HG03060 (cell line): ENCODE data around the gene C12orf43.

Experiments used
- ATAC-seq: cut with Tn5 transposase; IDR thresholded peaks from one replicate; pipeline ENCODE4 v1.9.1; 2021; ENCODE audit warnings: low read depth, moderate number of reproducible peaks; ENCODE audit not compliant: unreplicated experiment

Gene C12orf43

DNA sequence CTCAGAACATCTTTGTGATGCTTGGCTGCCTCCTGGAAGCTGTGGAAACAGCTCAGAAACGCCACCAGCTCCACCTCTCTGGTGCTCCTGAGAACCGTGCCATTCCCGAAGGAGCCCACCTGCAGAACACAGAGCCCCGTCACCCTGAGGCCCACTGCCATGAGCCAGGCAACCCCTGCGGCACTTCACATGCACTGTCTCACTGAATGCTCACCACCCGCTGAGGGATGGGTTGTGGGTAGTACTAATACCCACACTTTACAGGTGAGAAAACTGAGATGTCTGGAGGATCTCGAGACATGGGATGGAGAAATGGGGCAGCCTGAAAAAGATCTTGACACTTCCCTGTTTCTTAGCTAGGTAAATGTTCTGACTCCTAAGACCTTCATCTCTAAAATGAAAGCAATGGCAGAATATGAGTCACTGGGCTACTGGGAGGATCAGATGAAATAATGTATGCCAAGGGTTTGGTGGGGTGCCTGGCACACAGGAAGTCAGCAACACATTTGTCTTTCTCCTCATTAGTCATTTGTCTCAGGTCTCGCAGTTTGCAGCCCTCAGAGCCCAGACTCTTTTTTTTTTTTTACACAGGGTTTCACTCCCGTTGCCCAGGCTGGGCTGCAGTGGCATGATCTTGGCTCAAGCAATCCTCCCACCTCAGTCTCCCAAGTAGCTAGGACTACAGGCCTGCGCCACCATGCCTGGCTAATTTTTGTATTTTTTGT lies 17.5 kb upstream of the C12orf43 start:
- no peak for ATAC-seq

DNA sequence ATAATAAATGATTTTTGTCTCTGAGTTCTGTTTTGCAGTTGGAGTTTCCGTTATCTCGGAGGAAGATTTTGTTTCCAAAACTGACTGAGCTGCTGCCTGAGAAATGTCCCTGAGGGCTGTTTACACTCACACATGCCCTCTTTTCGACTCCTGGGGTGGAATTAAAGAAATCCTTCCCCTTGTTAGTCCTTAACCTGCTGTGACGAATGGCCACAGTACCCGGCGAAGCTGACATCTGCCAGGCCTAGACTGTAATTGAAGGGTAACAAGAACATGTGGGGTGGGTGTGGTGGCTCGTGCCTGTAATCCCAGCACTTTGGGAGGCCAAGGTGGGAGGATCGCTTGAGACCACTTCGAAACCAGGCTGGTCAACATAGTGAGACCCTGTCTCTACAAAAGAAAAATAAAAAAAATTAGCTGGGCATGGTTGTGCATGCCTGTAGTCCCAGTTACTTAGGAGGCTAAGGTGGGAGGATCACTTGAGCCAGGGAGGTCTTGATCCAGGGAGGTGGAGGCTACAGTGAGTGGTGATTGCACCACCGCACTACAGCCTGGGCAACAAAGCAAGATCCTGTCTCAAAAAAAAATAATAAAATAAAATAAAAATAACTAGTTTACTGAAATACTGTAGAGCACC lies 14.4 kb upstream of the C12orf43 start:
- ATAC-seq = no peak

DNA sequence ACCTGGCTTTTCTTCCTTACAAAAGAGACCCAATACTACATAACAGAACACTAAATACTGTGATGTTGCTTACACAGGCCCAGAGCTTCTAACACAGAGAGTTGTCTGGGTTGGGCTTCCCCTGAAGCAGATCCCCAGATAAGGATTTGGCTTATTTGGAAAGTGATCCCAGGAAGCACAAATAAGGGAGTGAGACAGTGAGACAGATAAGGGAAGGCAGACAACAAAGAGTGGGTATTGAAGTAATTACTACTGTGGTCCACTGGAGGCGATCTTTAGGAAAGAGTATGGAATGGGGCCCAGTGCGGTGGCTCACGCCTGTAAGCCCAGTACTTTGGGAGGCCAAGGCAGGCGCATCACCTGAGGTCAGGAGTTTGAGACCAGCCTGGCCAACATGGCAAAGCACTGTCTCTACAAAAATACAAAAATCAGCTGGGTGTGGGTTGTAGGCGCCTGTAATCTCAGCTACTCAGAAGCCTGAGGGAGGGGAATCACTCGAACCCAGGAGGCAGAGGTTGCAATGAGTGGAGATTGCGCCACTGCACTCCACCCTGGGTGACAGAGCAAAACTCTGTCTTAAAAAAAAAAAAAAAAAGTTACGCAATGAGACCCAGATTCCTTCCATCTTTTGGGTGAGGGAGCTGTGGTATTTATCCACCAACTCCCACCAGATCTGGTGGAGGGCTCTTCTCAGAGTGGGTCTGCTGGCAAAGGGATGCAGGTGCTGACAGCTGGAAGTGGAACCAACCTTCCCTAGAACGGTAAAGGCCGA lies 10.2 kb upstream of the C12orf43 start:
- no peak for ATAC-seq

GRCh38 chr12:121025442-121026226 lies 9.3 kb upstream of the C12orf43 start:
- ATAC-seq = no peak

- ATAC-seq = no peak
Observed at GRCh38 chr12:121023799-121024198, 7.5 kb upstream of the C12orf43 start.

DNA sequence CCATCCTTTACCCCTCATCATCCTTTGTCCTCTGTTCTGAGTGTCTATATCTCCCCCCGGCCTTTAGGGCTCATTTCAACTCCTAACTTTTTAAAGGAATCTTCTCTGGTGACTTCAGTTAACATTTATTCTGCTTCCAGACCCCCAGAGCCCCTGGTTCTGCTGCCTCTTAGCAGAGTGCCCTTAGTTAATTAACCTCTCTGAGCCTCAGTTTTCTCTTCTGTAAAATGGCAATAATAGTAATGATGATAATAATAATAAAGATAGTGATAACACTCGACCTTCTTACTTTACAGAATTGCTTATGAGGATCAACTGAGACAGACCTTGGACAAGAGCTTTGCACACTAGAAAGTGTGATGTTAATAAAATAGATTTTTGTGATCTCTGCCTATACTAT lies 6.4 kb upstream of the C12orf43 start:
- ATAC-seq = no peak

- no peak for ATAC-seq
Observed at GRCh38 chr12:121021754-121022153, 5.5 kb upstream of the C12orf43 start.

DNA sequence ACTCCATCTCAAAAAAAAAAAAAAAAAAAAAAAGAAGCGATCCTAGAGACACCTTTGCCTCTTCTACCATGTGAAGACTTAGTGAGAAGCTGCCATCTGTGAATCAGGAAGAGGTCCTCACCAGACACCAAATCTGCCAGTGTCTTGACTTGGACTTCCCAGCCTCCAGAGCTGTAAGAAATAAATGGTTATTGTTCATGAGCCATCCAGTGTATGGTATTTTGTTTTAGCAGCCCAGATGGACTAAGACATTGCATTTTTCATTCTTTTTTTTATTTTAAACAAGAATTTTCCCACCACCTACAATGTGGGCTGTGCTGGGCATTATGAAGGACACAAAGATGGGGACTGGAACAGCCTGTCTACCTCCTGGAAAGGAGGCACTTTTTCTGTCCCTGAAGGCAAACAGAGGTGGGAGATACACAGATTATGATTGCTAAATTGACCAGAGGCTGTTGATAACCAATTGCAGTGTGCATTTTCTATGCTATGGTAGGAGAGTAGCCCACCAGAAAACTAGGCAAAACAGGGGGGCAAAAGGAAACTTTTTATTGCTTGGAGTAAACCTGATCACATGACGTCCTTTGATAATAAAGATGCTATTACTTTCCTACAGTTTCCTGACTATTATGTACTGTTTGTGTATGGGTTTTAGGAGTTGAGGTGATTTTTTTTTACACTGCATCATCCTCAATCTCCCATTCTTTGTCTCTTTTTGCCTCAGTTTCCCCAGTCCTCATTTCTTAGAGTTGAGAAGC lies 2.8 kb upstream of the C12orf43 start:
- no peak for ATAC-seq

DNA sequence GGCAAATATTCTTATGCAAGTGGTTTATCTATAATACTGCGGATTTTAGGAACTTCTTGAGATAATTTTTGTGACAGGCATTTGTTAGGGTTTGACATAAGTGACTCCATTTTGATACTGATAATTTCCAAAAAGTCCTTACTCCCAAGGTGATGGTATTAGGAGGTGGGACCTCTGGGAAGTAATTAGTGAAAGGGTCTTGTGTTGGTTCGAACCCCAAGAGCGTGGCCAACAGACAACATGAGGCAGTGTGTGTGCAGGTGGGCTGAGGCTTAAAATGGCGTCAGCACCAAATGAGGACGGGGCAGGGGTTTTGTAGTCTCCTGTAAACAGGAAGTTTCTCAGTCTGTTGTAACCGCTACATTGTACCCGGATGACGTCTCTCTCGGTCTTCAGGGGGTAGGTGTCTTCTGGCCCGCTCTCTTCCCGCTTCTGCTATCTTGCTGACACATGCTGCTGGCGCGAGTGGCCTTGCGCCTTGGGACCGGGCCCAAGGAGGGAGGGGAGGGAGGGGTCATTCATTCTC lies 1.7 kb upstream of the C12orf43 start:
- ATAC-seq = no peak

DNA sequence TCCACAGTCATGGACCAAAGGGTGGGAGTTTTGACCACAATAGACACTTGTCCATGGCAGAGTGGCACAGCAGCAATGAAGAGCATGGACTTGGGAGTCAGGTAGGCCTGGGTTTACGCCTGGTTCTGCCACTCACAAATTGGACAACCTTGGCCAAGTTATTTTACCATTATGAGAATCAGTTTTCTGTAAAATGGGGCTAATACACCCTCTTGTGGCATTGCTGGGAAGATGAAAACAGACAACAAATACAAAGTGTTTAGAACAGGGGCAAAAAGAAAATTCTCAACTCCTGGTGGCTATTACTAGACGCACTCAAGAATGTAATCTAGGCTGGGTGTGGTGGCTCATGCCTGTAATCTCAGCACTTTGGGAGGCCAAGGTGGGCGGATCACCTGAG lies 2.6 kb downstream of the C12orf43 start:
- no peak for ATAC-seq

DNA sequence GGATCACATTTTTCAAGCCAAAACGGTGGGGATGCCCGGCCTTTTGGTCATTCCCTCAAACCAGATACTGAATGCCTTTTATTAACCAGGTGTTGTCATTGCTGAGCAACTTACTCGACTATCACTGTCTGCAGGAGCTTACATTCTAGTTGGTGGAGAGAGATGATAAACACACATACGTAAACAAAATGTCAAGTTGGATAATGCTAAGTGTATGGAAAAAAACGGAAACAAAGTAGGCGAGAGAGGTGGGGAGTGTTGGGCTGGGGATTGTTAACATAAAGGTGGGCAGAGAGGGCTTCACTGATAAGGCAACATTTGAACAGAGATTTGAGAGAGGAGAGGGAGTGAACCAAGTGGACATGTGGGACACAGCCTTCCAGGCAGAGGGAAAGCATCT lies 4.5 kb downstream of the C12orf43 start:
- no peak for ATAC-seq

- no peak for ATAC-seq
Observed at GRCh38 chr12:121010860-121011259, 5.4 kb downstream of the C12orf43 start.

GRCh38 chr12:121009741-121010140 lies 6.5 kb downstream of the C12orf43 start:
- no peak for ATAC-seq

GRCh38 chr12:121008347-121009098 lies 7.8 kb downstream of the C12orf43 start:
- ATAC-seq = no peak

DNA sequence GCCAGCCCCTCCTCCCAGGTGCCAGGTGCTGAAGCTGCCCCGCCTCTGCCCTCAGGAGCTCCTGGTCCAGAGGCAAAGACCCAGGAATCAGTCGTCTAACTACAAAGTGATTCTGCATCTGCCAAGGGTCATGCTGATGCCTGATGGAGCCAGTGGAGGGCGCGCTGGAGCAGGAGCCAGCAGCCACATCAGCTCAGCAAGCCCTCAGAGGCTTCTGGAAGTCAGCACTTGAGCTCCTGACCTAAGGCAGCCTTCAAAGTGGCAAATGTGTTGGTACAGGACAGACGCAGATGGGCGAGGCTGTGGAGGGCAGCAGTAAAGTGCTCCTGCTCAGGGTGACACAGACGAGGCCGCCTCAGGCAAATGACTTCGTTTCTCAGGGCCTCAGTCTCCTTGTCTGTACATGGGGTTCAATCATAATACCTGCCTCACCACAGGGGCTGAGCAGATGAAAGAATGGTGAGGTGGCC lies 10.9 kb downstream of the C12orf43 start:
- ATAC-seq = no peak

DNA sequence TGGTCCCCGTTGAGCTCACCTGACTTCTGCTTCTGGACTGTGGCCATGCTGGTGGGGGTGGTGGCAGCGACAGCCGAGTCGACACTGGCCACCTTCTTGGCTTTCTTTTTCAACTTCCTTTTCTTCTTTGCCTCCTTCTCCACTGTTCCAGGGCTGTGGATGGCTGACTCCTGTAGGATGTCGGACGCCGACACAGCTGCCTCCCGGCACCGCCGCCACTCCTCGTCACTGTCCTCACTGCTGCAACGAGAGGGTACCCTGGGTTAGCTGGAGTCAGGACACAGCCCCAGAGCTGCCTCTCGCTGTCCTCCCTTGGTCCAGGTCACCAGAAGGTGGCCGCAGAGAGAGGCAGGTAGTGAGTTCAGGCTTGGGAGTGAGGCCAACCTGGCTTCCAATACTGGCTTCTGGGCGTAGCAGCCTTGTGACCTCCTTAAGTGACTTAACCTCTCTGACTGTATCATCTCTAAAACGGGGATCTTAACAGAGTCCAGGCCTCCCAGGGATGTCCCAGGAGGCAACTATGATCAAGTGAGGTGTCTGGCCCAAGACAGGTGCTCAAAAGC lies 12.0 kb downstream of the C12orf43 start:
- no peak for ATAC-seq

GRCh38 chr12:121003650-121004049 lies 12.6 kb downstream of the C12orf43 start:
- ATAC-seq = no peak

GRCh38 chr12:121001841-121002483 lies 14.3 kb downstream of the C12orf43 start:
- ATAC-seq = no peak
